Suprapubic skin (tissue), 4 donors: ENCODE data around the gene TUBA4A. TPM values are rescaled to one million over a fixed set of nuclear protein-coding genes. Genes with fewer than 3 reads are reported as not detected.

Experiments used
- DNase-seq, 2 donors: peaks; one replicate each; pipeline ENCODE4 v3.0.0-alpha.2; 2019; ENCODE audit warnings: low spot score in 2 of 2
- H3K27ac ChIP-seq: fragments of 200-600 bp; sonication (generic); one replicate; pipeline ENCODE4 v1.5.1; 2019
- H3K27me3 ChIP-seq: fragments of 200-600 bp; sonication (generic); one replicate; pipeline ENCODE4 v1.5.1; 2019
- H3K36me3 ChIP-seq: fragments of 200-600 bp; sonication (generic); one replicate; pipeline ENCODE4 v1.5.1; 2019
- H3K4me1 ChIP-seq: fragments of 200-600 bp; sonication (generic); one replicate; pipeline ENCODE4 v1.5.1; 2019
- H3K4me3 ChIP-seq: fragments of 200-600 bp; sonication (generic); one replicate; pipeline ENCODE4 v1.5.1; 2019; ENCODE audit warnings: mild to moderate bottlenecking
- H3K9me3 ChIP-seq: fragments of 200-600 bp; sonication (generic); one replicate; pipeline ENCODE4 v1.5.1; 2019
- EP300 ChIP-seq: sonication (generic); formaldehyde crosslinking; IDR thresholded peaks from one replicate; pipeline ENCODE4 v1.6.1; 2017; ENCODE audit warnings: antibody characterized with exemption
- POLR2A ChIP-seq, 2 donors: fragments of 450-650 bp; IDR thresholded peaks; one replicate each; pipeline ENCODE4 v1.6.1; 2017; ENCODE audit warnings: antibody characterized with exemption in 2 of 2, mild to moderate bottlenecking in 2 of 2, moderate library complexity in 2 of 2
- POLR2AphosphoS5 ChIP-seq, 3 donors: sonication (generic); formaldehyde crosslinking; IDR thresholded peaks; one replicate each; pipeline ENCODE4 v1.6.1; 2017; ENCODE audit warnings: antibody characterized with exemption in 3 of 3
- WGBS: methylation state at CpG from one replicate; pipeline ENCODE4 v1.1.5; 2018; 5-methylcytosine and 5-hydroxymethylcytosine counted together
- total RNA-seq, 4 donors: library from RNA; depleted of rRNA; stranded (reverse); fragments of >200 nt; gene quantifications; one replicate each; pipeline ENCODE4 v1.1.0, GENCODE V29; 2016
- TF ChIP-seq, protein P1 (sequence below), 2 donors: fragments of 200-600 bp in 1 of 2; fragments of 450-650 bp in 1 of 2; sonication (generic) in 1 of 2; IDR thresholded peaks; one replicate each; pipeline ENCODE4 v1.5.1; 2016 to 2019; ENCODE audit warnings: antibody characterized with exemption in 2 of 2, mild to moderate bottlenecking in 1 of 2, moderate library complexity in 1 of 2

Gene TUBA4A
- total RNA-seq, 4 donors from 2014 or later, result 194 to 530 (median 394) TPM

GRCh38 chr2:219207134-219207883 is 46.4 kb downstream of the TUBA4A start:
- no peaks in the 10 kb centered on the region for H3K27me3 ChIP-seq
- peaks cover 26% of the 10 kb centered on the region for H3K4me1 ChIP-seq
- H3K36me3 ChIP-seq, result peaks cover 36% of the 10 kb centered on the region
- peak overlapping the region; percentile 88 for H3K4me3 ChIP-seq
- 12% methylated on average over 20 of the region's 22 CpGs for WGBS
- DNase-seq, result peak in 1 of 2 donors; percentile 59
- H3K27ac ChIP-seq, result peak overlapping the region; percentile 94
- TF ChIP-seq EP300, result no peak
- no peak for TF ChIP-seq POLR2A (IDR thresholded peaks at IDR 0.05)
- TF ChIP-seq, protein P1, sequence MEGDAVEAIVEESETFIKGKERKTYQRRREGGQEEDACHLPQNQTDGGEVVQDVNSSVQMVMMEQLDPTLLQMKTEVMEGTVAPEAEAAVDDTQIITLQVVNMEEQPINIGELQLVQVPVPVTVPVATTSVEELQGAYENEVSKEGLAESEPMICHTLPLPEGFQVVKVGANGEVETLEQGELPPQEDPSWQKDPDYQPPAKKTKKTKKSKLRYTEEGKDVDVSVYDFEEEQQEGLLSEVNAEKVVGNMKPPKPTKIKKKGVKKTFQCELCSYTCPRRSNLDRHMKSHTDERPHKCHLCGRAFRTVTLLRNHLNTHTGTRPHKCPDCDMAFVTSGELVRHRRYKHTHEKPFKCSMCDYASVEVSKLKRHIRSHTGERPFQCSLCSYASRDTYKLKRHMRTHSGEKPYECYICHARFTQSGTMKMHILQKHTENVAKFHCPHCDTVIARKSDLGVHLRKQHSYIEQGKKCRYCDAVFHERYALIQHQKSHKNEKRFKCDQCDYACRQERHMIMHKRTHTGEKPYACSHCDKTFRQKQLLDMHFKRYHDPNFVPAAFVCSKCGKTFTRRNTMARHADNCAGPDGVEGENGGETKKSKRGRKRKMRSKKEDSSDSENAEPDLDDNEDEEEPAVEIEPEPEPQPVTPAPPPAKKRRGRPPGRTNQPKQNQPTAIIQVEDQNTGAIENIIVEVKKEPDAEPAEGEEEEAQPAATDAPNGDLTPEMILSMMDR (IDR thresholded peaks at IDR 0.05), result no peak
- TF ChIP-seq POLR2AphosphoS5 (IDR thresholded peaks at IDR 0.05), result no peak
- no peaks in the 10 kb centered on the region for H3K9me3 ChIP-seq

GRCh38 chr2:219206328-219207133 is 47.2 kb downstream of the TUBA4A start, which contains the start of gene ZFAND2B:
TSS of gene ZFAND2B (plus strand) at chr2:219206782. CDS start at chr2:219206988, 206 bp downstream.
- DNase-seq, result peak; percentile 96 to 97
- TF ChIP-seq, protein P1 (IDR thresholded peaks at IDR 0.05), result no peak
- TF ChIP-seq POLR2AphosphoS5 (IDR thresholded peaks at IDR 0.05) (peak in 2 of 3 donors; percentile 78 to 84), POLR2A (IDR thresholded peaks at IDR 0.05) (peak in 1 of 2 donors; percentile 65), EP300 (no peak)
- H3K27ac ChIP-seq, result peak within 1 kb of the TSS; percentile 94
- WGBS, result 0% methylated on average over 17 of the region's 76 CpGs
- H3K9me3 ChIP-seq, result no peaks in the 10 kb centered on the region
- peaks cover 32% of the 10 kb centered on the region for H3K36me3 ChIP-seq
- peak within 1 kb of the TSS; percentile 88 for H3K4me3 ChIP-seq
- no peaks in the 10 kb centered on the region for H3K27me3 ChIP-seq
- H3K4me1 ChIP-seq, result peaks cover 26% of the 10 kb centered on the region

- Histone ChIP-seq H3K27ac (peak overlapping the region; percentile 94), H3K4me3 (peak overlapping the region; percentile 88), H3K27me3 (no peaks in the 10 kb centered on the region), H3K4me1 (peaks cover 26% of the 10 kb centered on the region), H3K36me3 (peaks cover 29% of the 10 kb centered on the region), H3K9me3 (no peaks in the 10 kb centered on the region)
- no peak for TF ChIP-seq POLR2AphosphoS5 (IDR thresholded peaks at IDR 0.05)
- TF ChIP-seq, protein P1 (IDR thresholded peaks at IDR 0.05), result no peak
- no peak for TF ChIP-seq EP300
- WGBS, result 15% methylated on average over 7 of the region's 7 CpGs
- peak in 1 of 2 donors; percentile 46 for DNase-seq
Observed at GRCh38 chr2:219205981-219206327, 47.8 kb downstream of the TUBA4A start.

- Histone ChIP-seq H3K4me1 (peaks cover 26% of the 10 kb centered on the region), H3K9me3 (no peaks in the 10 kb centered on the region), H3K4me3 (no peak overlapping the region), H3K27me3 (no peaks in the 10 kb centered on the region), H3K27ac (no peak overlapping the region), H3K36me3 (peaks cover 21% of the 10 kb centered on the region)
- WGBS, result 80% methylated on average over 5 of the region's 5 CpGs
- peak in 1 of 2 donors; percentile 17 for DNase-seq
- TF ChIP-seq EP300, result no peak
- TF ChIP-seq, protein P1 (IDR thresholded peaks at IDR 0.05), result no peak
- no peak for TF ChIP-seq POLR2AphosphoS5 (IDR thresholded peaks at IDR 0.05)
- no peak for TF ChIP-seq POLR2A (IDR thresholded peaks at IDR 0.05)
Observed at GRCh38 chr2:219205165-219205538, 48.6 kb downstream of the TUBA4A start.
